ENCODE results near the gene PANK4. TPM values are rescaled to one million over a fixed set of nuclear protein-coding genes. Genes with fewer than 3 reads are reported as not detected.
"Not testable (repeated sequence)": the region's sequence is repeated elsewhere in the genome, so short reads cannot be mapped to it uniquely, and the experiment has no call there.

The PANK4 gene
- total and polyA plus RNA-seq, 2 donors (not counting 3 experiments of a cell fraction or from before 2014, with no cell fraction given): 22.1 to 34.0 TPM

GRCh38 chr1:2569060-2569459, 42.7 kb upstream of the PANK4 start:
- ChIA-PET CTCF (no interaction called here), POLR2A (interaction anchor here (0.8 kb wide), 1 partner anchor 21 kb away, joined by 3 read pairs; no protein-coding TSS in a partner anchor)
- Histone ChIP-seq H3K36me3 (ENCODE audit: control insufficient read depth in 2 of 2, extremely low read depth in 1 of 2, insufficient read depth in 2 of 2, low read length in 2 of 2) (no peaks in the 10 kb centered on the region), H3K79me2 (ENCODE audit: control insufficient read depth, insufficient read depth, low read length) (no peaks in the 10 kb centered on the region), H3K4me2 (ENCODE audit: insufficient read depth, low read length) (no peak overlapping the region), H3K9me1 (replicated peaks; ENCODE audit: control insufficient read depth, extremely low read depth, insufficient read depth, low read length) (no peaks in the 10 kb centered on the region), H3K27ac (ENCODE audit: insufficient read depth, low read depth, low read length) (no peak overlapping the region), H4K20me1 (replicated peaks; ENCODE audit: control insufficient read depth, extremely low read depth, insufficient read depth, low read length) (no peaks in the 10 kb centered on the region), H3K4me1 (ENCODE audit: control insufficient read depth, extremely low read depth, insufficient read depth, low read length) (no peaks in the 10 kb centered on the region), H3K27me3 (ENCODE audit: control insufficient read depth in 2 of 2, insufficient read depth in 2 of 2, low read length in 2 of 2) (peaks cover 2 to 4% of the 10 kb centered on the region in 2 experiments), H3K9me3 (replicated peaks; ENCODE audit: control insufficient read depth, insufficient read depth, low read length) (no peaks in the 10 kb centered on the region), H3K9ac (replicated peaks; ENCODE audit: extremely low read depth, insufficient read depth, low read length) (no peak overlapping the region), H2AFZ (ENCODE audit: low read depth, low read length) (no peak overlapping the region), H3K4me3 (replicated peaks in 1 of 3; ENCODE audit: insufficient read depth in 1 of 3, low read depth in 1 of 3, low read length in 3 of 3) (no peak overlapping the region)
- DNase-seq (ENCODE audit: low read depth, low spot score): no peak
- BruUV-seq (replicated peaks): no TSS peak
- no peak for TF ChIP-seq EZH2 (IDR thresholded peaks at IDR 0.05; ENCODE audit: borderline replicate concordance, low read depth, low read length, severe bottlenecking)
- no peak for TF ChIP-seq GATA2 (IDR thresholded peaks at IDR 0.05; ENCODE audit: insufficient read depth, insufficient read length, low read depth, low read length)
- TF ChIP-seq JUN (IDR thresholded peaks at IDR 0.05; ENCODE audit: borderline replicate concordance, insufficient read depth, insufficient read length, low read depth): no peak
- no peak for TF ChIP-seq CTCF (IDR thresholded peaks at IDR 0.05; ENCODE audit: extremely low read depth in 1 of 2, insufficient read depth in 1 of 2, low read depth in 1 of 2, low read length in 2 of 2)
- TF ChIP-seq, protein P1, sequence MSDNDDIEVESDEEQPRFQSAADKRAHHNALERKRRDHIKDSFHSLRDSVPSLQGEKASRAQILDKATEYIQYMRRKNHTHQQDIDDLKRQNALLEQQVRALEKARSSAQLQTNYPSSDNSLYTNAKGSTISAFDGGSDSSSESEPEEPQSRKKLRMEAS (IDR thresholded peaks at IDR 0.05; ENCODE audit: insufficient read depth, insufficient read length): no peak
- TF ChIP-seq FOS (IDR thresholded peaks at IDR 0.05; ENCODE audit: borderline replicate concordance, insufficient read depth, low read length): no peak
- TF ChIP-seq POLR2A (IDR thresholded peaks at IDR 0.05; ENCODE audit: low read depth, low read length): no peak
- TF ChIP-seq MYC (IDR thresholded peaks at IDR 0.05; ENCODE audit: low read depth, low read length): no peak
- TF ChIP-seq POLR2AphosphoS5 (IDR thresholded peaks at IDR 0.05; ENCODE audit: insufficient read depth, low read depth, low read length): no peak
- dilution Hi-C loops (cut with MboI; ENCODE audit: extremely low pct_ligation_motif_present, low sequenced_read_pairs): no loop called here
- no peak for FAIRE-seq
- intact Hi-C loops (cut with micrococcal nuclease): no loop called here

DNA sequence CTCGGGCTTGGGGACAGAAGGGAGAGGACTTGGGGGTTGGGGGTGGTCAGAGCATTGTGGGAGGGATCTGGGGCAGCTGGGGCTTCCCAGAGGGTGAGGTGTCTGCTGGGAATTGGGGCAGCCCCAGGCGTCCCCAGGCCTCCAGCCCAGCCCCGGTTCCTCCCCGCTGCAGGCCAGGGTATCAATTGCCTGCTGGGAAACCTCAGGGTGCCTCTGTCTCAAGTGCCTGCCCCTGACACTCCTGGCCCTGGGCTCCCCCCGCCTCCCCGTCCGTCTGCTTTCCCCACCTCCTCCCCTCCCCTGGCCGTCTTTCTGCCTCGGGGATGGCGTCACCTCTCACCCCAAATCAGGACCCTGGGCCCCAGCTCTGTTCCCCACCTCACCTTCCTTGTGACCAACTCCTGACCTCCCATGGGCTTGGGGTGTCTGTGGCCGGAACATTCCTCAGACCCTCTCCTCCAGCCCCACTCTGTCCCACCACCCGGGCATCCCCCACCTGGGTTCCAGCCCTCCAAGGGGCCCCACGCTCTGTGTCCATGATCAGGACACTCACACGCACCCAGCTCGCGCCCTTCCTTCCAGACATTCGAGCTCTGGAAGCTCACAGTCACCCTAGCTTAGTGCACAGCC, 41.9 kb upstream of the PANK4 start:
- H3K27me3 ChIP-seq (ENCODE audit: control insufficient read depth in 2 of 2, insufficient read depth in 2 of 2, low read length in 2 of 2); dilution Hi-C loops (cut with MboI; ENCODE audit: extremely low pct_ligation_motif_present, low sequenced_read_pairs); H3K36me3 ChIP-seq (ENCODE audit: control insufficient read depth in 2 of 2, extremely low read depth in 1 of 2, insufficient read depth in 2 of 2, low read length in 2 of 2); POLR2A ChIA-PET; H3K9me3 ChIP-seq (replicated peaks; ENCODE audit: control insufficient read depth, insufficient read depth, low read length); H3K9me1 ChIP-seq (replicated peaks; ENCODE audit: control insufficient read depth, extremely low read depth, insufficient read depth, low read length); H2AFZ ChIP-seq (ENCODE audit: low read depth, low read length); H3K4me3 ChIP-seq (replicated peaks in 1 of 3; ENCODE audit: insufficient read depth in 1 of 3, low read depth in 1 of 3, low read length in 3 of 3); DNase-seq (ENCODE audit: low read depth, low spot score); intact Hi-C loops (cut with micrococcal nuclease); H3K4me1 ChIP-seq (ENCODE audit: control insufficient read depth, extremely low read depth, insufficient read depth, low read length); H3K9ac ChIP-seq (replicated peaks; ENCODE audit: extremely low read depth, insufficient read depth, low read length); H4K20me1 ChIP-seq (replicated peaks; ENCODE audit: control insufficient read depth, extremely low read depth, insufficient read depth, low read length); CTCF ChIA-PET; FAIRE-seq; H3K27ac ChIP-seq (ENCODE audit: insufficient read depth, low read depth, low read length); H3K79me2 ChIP-seq (ENCODE audit: control insufficient read depth, insufficient read depth, low read length); BruUV-seq (replicated peaks); H3K4me2 ChIP-seq (ENCODE audit: insufficient read depth, low read length): not testable (repeated sequence)

All from endothelial cell of umbilical vein (primary cell).